ENCODE results near the gene C9orf43. TPM values are rescaled to one million over a fixed set of nuclear protein-coding genes. Genes with fewer than 3 reads are reported as not detected.

Gene C9orf43
- total and polyA plus RNA-seq, 9 of the 15 experiments (the other 6 are each of a cell fraction or from before 2014, with no cell fraction given) = 0.21 to 0.58 (median 0.33) TPM

- TF ChIP-seq ZNF318 (IDR thresholded peaks at IDR 0.05; ENCODE audit: borderline replicate concordance in 1 of 2, low read depth in 1 of 2) (no peak), SMC3 (conservative IDR thresholded peaks at IDR 0.05; ENCODE audit: insufficient read depth, low read depth, low read length) (no peak), POLR2AphosphoS5 (IDR thresholded peaks at IDR 0.05; ENCODE audit: control insufficient read depth, insufficient read depth, low read depth, low read length) (peak; percentile 43; the same call in 1 of the 2 replicates), BRCA1 (IDR thresholded peaks at IDR 0.05) (no peak), BRCA1 (CRISPR knock-in tag; IDR thresholded peaks at IDR 0.05) (no peak), ZC3H4 (CRISPR knock-in tag; IDR thresholded peaks at IDR 0.05; ENCODE audit: borderline replicate concordance) (no peak), TAF1 (IDR thresholded peaks at IDR 0.05; ENCODE audit: control insufficient read depth, extremely low read depth, insufficient read depth, low read length, severe bottlenecking) (no peak), HDAC1 (IDR thresholded peaks at IDR 0.05) (peak in 1 of 2 experiments; percentile 70; a peak in 2 of 4 replicates), ZNF324 (CRISPR knock-in tag; IDR thresholded peaks at IDR 0.05) (no peak), ARID1B (IDR thresholded peaks at IDR 0.05) (peak; percentile 92), ZNF766 (CRISPR knock-in tag; conservative IDR thresholded peaks at IDR 0.05) (0 out of 2 replicates have a peak, but pooled peaks have one; percentile 16), KLF16 (IDR thresholded peaks at IDR 0.05) (peak; percentile 32; the same call in 1 of the 2 replicates), MAFG (tag; conservative IDR thresholded peaks at IDR 0.05) (peak; percentile 98), HLTF (IDR thresholded peaks at IDR 0.05) (no peak), IFI16 (CRISPR knock-in tag; IDR thresholded peaks at IDR 0.05) (no peak)
- TF ChIP-seq, protein P1, sequence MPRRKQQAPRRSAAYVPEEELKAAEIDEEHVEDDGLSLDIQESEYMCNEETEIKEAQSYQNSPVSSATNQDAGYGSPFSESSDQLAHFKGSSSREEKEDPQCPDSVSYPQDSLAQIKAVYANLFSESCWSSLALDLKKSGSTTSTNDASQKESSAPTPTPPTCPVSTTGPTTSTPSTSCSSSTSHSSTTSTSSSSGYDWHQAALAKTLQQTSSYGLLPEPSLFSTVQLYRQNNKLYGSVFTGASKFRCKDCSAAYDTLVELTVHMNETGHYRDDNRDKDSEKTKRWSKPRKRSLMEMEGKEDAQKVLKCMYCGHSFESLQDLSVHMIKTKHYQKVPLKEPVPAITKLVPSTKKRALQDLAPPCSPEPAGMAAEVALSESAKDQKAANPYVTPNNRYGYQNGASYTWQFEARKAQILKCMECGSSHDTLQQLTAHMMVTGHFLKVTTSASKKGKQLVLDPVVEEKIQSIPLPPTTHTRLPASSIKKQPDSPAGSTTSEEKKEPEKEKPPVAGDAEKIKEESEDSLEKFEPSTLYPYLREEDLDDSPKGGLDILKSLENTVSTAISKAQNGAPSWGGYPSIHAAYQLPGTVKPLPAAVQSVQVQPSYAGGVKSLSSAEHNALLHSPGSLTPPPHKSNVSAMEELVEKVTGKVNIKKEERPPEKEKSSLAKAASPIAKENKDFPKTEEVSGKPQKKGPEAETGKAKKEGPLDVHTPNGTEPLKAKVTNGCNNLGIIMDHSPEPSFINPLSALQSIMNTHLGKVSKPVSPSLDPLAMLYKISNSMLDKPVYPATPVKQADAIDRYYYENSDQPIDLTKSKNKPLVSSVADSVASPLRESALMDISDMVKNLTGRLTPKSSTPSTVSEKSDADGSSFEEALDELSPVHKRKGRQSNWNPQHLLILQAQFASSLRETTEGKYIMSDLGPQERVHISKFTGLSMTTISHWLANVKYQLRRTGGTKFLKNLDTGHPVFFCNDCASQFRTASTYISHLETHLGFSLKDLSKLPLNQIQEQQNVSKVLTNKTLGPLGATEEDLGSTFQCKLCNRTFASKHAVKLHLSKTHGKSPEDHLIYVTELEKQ (CRISPR knock-in tag; IDR thresholded peaks at IDR 0.05) = no peak
Observed at GRCh38 chr9:113454914-113455761, 44.6 kb downstream of the C9orf43 start (continued).
